GM21529 (cell line): Measurements from ENCODE around the gene IPCEF1.

Experiments used
- ATAC-seq: cut with Tn5 transposase; IDR thresholded peaks from one replicate; pipeline ENCODE4 v1.9.1; 2021; ENCODE audit not compliant: unreplicated experiment

IPCEF1 gene

GRCh38 chr6:154169193-154169847, 187.3 kb downstream of the IPCEF1 start:
- ATAC-seq, result no peak

GRCh38 chr6:154167126-154167525, 189.5 kb downstream of the IPCEF1 start:
- no peak for ATAC-seq

- no peak for ATAC-seq
Observed at GRCh38 chr6:154166140-154166539, 190.5 kb downstream of the IPCEF1 start.

- no peak for ATAC-seq
Observed at GRCh38 chr6:154165478-154165877, 191.1 kb downstream of the IPCEF1 start.

GRCh38 chr6:154164397-154164796, 192.2 kb downstream of the IPCEF1 start:
- ATAC-seq, result no peak

GRCh38 chr6:154161689-154162088, 194.9 kb downstream of the IPCEF1 start:
- ATAC-seq, result peak; percentile 79

GRCh38 chr6:154159126-154159525, 197.5 kb downstream of the IPCEF1 start:
- ATAC-seq, result no peak

- ATAC-seq, result no peak
Observed at GRCh38 chr6:154157706-154158105, 198.9 kb downstream of the IPCEF1 start.

GRCh38 chr6:154157082-154157481, 199.5 kb downstream of the IPCEF1 start:
- peak; percentile 50 for ATAC-seq

GRCh38 chr6:154156135-154156896, 200.3 kb downstream of the IPCEF1 start:
- peak; percentile 83 for ATAC-seq

- ATAC-seq, result no peak
Observed at GRCh38 chr6:154154389-154154967, 202.1 kb downstream of the IPCEF1 start.

- ATAC-seq, result no peak
Observed at GRCh38 chr6:154143753-154144152, 212.8 kb downstream of the IPCEF1 start.

GRCh38 chr6:154140743-154141142, 215.9 kb downstream of the IPCEF1 start:
- no peak for ATAC-seq

- no peak for ATAC-seq
Observed at GRCh38 chr6:154139892-154140291, 216.7 kb downstream of the IPCEF1 start.

GRCh38 chr6:154138793-154139192, 217.8 kb downstream of the IPCEF1 start:
- ATAC-seq, result no peak

GRCh38 chr6:154134471-154135147, 222.0 kb downstream of the IPCEF1 start:
- no peak for ATAC-seq

GRCh38 chr6:154127657-154128056, 228.9 kb downstream of the IPCEF1 start:
- ATAC-seq, result no peak

GRCh38 chr6:154125421-154125820, 231.2 kb downstream of the IPCEF1 start:
- ATAC-seq, result no peak

GRCh38 chr6:154123155-154123956, 233.2 kb downstream of the IPCEF1 start:
- no peak for ATAC-seq

- no peak for ATAC-seq
Observed at GRCh38 chr6:154122195-154122925, 234.2 kb downstream of the IPCEF1 start.
